ENCODE measurements around the gene TMX1. TPM values are rescaled to one million over a fixed set of nuclear protein-coding genes. Genes with fewer than 3 reads are reported as not detected.

Gene TMX1
- total and polyA plus RNA-seq, 3 donors from 2014 or later: 19.2 to 30.7 (median 19.5) TPM

- Histone ChIP-seq H3K36me3 (ENCODE audit: low read depth, missing control alignments) (no peaks in the 10 kb centered on the region), H3K9me3 (no peaks in the 10 kb centered on the region), H3K27ac (no peak overlapping the region), H3K4me3 (no peak overlapping the region), H3K4me1 (peaks cover 9% of the 10 kb centered on the region), H3K27me3 (no peaks in the 10 kb centered on the region)
- intact Hi-C loops (cut with DNase I; ENCODE audit: low total_unique reads): no loop called here
- no peak for DNase-seq
- no peak for TF ChIP-seq POLR2A (IDR thresholded peaks at IDR 0.05)
- TF ChIP-seq, protein P1, sequence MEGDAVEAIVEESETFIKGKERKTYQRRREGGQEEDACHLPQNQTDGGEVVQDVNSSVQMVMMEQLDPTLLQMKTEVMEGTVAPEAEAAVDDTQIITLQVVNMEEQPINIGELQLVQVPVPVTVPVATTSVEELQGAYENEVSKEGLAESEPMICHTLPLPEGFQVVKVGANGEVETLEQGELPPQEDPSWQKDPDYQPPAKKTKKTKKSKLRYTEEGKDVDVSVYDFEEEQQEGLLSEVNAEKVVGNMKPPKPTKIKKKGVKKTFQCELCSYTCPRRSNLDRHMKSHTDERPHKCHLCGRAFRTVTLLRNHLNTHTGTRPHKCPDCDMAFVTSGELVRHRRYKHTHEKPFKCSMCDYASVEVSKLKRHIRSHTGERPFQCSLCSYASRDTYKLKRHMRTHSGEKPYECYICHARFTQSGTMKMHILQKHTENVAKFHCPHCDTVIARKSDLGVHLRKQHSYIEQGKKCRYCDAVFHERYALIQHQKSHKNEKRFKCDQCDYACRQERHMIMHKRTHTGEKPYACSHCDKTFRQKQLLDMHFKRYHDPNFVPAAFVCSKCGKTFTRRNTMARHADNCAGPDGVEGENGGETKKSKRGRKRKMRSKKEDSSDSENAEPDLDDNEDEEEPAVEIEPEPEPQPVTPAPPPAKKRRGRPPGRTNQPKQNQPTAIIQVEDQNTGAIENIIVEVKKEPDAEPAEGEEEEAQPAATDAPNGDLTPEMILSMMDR (IDR thresholded peaks at IDR 0.05): no peak
- 89 to 93% methylated on average over 3 of the region's 3 CpGs for WGBS, 2 donors
These were observed 57.0 kb downstream of the TMX1 start for GRCh38 chr14:51297066-51297465.

GRCh38 chr14:51298895-51299294, 58.8 kb downstream of the TMX1 start:
- intact Hi-C loops (cut with DNase I; ENCODE audit: low total_unique reads): no loop called here
- no peak for DNase-seq
- Histone ChIP-seq H3K27ac (no peak overlapping the region), H3K4me3 (no peak overlapping the region), H3K27me3 (no peaks in the 10 kb centered on the region), H3K36me3 (ENCODE audit: low read depth, missing control alignments) (no peaks in the 10 kb centered on the region), H3K9me3 (no peaks in the 10 kb centered on the region), H3K4me1 (no peaks in the 10 kb centered on the region)
- no peak for TF ChIP-seq POLR2A (IDR thresholded peaks at IDR 0.05)
- TF ChIP-seq, protein P1 (IDR thresholded peaks at IDR 0.05): no peak
- WGBS, 2 donors: 90 to 95% methylated on average over 1 of the region's 1 CpG

GRCh38 chr14:51302295-51303030, 62.4 kb downstream of the TMX1 start:
- no peak for TF ChIP-seq POLR2A (IDR thresholded peaks at IDR 0.05)
- TF ChIP-seq, protein P1 (IDR thresholded peaks at IDR 0.05): no peak
- DNase-seq: no peak
- intact Hi-C loops (cut with DNase I; ENCODE audit: low total_unique reads): no loop called here
- Histone ChIP-seq H3K27ac (no peak overlapping the region), H3K4me1 (no peaks in the 10 kb centered on the region), H3K4me3 (no peak overlapping the region), H3K36me3 (ENCODE audit: low read depth, missing control alignments) (no peaks in the 10 kb centered on the region), H3K9me3 (no peaks in the 10 kb centered on the region), H3K27me3 (no peaks in the 10 kb centered on the region)
- WGBS, 2 donors: 84 to 96% methylated on average over 3 of the region's 3 CpGs

DNA sequence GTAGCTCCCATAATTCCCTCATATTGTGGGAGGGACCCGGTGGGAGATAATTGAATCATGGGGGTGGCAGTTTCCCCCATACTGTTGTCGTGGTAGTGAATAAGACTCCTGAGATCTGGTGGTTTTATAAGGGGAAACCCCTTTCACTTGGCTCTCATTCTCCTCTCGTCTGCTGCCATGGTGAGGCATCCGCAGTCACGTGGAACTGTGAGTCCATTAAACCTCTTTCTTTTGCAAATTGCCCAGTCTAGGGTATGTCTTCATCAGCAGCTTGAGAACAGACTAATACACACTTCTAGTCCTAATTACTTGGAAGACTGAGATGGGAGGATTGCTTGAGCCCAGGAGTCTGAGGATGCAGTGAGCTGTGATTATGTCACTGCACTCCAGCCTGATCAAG, 64.4 kb downstream of the TMX1 start:
- no peaks in the 10 kb centered on the region for H3K27me3 ChIP-seq
- H3K4me1 ChIP-seq: no peaks in the 10 kb centered on the region
- H3K9me3 ChIP-seq: no peaks in the 10 kb centered on the region
- H3K36me3 ChIP-seq (ENCODE audit: low read depth, missing control alignments): no peaks in the 10 kb centered on the region
- no peak overlapping the region for H3K27ac ChIP-seq
- no peak for DNase-seq
- no peak for TF ChIP-seq POLR2A (IDR thresholded peaks at IDR 0.05)
- TF ChIP-seq, protein P1 (IDR thresholded peaks at IDR 0.05): no peak
- 79 to 87% methylated on average over 5 of the region's 5 CpGs for WGBS, 2 donors
- H3K4me3 ChIP-seq: no peak overlapping the region
- intact Hi-C loops (cut with DNase I; ENCODE audit: low total_unique reads): no loop called here

GRCh38 chr14:51304941-51305340, 64.9 kb downstream of the TMX1 start:
- H3K9me3 ChIP-seq: no peaks in the 10 kb centered on the region
- DNase-seq: no peak
- H3K4me1 ChIP-seq: no peaks in the 10 kb centered on the region
- WGBS, 2 donors: 65 to 69% methylated on average over 4 of the region's 4 CpGs
- H3K36me3 ChIP-seq (ENCODE audit: low read depth, missing control alignments): no peaks in the 10 kb centered on the region
- H3K4me3 ChIP-seq: no peak overlapping the region
- H3K27me3 ChIP-seq: no peaks in the 10 kb centered on the region
- no peak overlapping the region for H3K27ac ChIP-seq
- intact Hi-C loops (cut with DNase I; ENCODE audit: low total_unique reads): loop anchor here (5.0 kb wide), 1 partner anchor 202 kb away; no protein-coding TSS in a partner anchor
- no peak for TF ChIP-seq POLR2A (IDR thresholded peaks at IDR 0.05)
- TF ChIP-seq, protein P1 (IDR thresholded peaks at IDR 0.05): no peak

All from testis (tissue), 3 donors.